Muscle of back (tissue), 11 donors: ENCODE results near the gene GIMAP5. TPM values are rescaled to one million over a fixed set of nuclear protein-coding genes. Genes with fewer than 3 reads are reported as not detected.

Experiments
- DNase-seq, 3 donors: peaks; one replicate each; pipeline versions ENCODE4 v3.0.0 to v3.0.0-alpha.2; 2013
- polyA plus RNA-seq, 10 donors: library from polyadenylated mRNA; unstranded; fragments of 120-200 nt; gene quantifications; one replicate each; pipeline ENCODE4 v1.2.1, GENCODE V29; 2013; ENCODE audit not compliant: insufficient read length in 10 of 10

Gene GIMAP5
- polyA plus RNA-seq, 10 donors = 5.6 to 15.5 (median 7.6) TPM

DNA sequence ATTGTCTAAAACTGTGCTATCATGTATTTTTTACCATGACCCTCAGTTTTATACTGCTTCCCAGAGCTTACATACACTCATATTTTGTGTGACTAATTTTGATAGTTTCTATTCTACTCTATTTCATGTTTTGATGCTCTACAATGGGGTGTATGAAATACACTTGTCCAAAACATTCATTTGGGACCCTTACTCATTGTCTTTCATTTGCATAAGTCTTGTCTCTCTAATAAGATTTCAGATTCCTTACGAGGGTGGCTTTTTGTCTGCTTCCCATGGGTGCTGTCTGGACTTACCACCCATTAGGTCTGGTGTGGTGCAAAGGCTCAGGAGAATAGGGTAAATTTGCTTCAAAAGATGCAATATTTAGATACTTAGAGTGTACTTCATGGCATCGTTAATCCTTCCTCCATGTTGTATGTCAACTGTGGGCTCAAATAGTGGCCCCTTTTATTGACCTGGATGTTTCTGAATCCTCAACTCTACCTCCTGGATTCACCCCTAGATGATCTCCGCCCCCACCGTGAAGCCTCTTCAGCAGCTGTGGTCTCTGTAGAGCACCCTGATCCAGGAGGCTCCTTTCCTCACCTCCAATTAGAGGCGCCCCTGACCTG, 3.6 kb upstream of the GIMAP5 start:
- no peak for DNase-seq

DNA sequence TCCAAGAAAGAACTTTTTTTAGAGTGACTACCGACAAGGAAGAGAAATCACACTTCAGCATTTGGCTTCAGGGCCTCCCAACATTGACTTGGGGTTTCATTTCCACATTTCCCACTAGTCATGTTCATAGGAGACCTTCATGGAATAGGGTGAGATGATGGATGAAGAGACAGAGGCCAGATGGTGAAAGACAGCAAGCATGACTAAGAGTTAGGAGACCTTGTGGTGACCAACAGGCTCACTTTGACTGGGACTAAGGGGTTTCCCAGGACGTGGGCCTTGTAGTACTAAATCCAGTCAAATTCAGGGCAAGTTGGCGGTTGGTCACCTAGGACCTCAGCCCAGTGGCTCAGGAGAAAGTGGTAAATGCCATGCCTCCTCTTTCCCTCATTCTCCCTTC, 3.0 kb upstream of the GIMAP5 start:
- DNase-seq = no peak

DNA sequence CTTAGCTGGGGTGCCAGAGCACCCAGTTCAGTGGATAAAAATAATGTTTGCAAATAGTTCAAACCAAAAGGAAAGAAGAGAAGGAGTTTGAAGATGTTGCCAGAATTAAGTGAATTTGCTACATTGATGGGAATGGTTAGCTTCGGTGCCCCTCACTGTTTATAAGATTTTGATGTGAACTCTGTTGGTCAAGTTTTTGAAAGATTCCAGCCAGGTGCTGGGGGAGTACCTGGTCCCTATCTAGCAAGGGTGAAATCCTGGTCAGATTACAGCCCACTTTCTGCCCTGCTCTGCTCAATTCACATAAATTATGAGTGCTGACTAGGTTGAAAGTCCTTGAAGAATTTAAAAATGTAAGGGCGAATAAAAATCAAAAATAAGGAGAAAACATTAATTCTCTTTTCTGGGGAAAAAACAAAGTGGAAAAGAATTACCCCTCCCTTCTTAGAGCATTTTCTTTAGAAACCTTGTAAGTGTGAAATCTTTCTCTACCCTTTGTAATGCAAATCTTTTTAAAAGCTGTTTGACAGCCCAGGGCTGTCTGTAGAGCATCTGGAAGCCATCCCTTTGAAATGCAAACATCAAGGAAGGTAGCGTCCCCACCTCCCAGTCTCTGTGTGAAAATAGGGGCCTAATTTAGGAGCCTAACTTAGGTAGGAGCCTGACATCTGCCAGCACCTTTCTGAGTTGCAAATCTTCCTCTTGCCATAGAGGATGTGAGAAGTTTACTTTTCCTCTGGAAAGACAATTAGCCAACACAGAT, 1.4 kb upstream of the GIMAP5 start:
- no peak for DNase-seq

DNA sequence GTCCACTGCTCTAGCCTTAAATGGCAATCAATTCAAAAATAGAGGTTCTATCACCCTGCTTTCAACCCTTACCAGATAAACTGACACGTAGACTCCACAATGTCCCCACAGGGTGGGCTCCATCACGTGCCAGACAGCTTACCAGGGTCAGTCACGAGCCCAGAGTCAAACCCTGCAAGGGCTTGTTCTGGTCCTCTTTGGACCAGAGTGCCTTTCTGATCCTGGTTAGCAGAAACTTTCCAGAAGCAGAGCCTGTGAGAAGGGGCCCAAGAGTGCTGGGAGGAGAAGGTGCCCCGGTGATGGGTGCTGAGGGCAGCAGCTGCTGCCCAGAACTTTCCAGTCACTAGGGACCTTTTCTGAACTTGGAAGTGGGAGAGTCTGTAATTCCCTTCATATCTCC, 354 bp upstream of the GIMAP5 start:
- DNase-seq = no peak

DNA sequence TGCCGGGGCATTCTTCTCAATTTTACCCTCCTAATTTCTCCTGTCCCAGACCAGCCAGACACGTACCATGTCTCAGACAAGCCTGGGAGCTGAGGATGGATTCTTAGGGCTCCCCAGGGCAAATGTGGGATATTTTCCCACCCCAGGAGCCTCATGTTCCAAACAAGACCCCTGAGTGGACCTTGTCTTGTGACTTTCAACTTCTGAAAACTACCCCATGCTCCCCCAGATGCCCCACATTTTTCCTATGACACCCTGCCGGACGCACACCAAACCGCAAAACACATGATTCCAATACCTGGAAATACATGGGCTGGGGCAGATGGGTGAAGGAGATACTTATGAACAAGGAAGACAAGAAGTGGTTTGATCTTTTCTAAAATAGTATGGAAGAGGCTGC, 874 bp downstream of the GIMAP5 start:
- no peak for DNase-seq

DNA sequence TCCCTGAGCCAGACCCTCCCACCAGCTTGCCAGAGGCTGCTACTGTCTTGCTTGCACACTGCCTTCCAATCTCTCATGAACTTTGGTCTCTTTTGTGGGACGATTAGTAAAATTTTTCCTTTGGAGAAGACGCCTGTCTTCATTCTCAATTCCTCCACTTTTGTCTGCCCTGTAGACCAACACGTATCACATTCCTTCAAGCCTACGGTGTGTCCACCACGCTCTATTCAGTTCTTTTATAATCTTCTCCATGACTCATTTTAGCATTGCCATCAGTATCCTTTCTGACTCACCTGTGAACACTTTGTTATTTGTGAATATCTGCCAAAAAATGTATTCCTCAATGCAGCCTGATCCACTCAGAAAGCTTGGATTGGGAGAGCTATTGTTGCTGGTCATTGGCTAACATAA, 1.4 kb downstream of the GIMAP5 start:
- no peak for DNase-seq

DNA sequence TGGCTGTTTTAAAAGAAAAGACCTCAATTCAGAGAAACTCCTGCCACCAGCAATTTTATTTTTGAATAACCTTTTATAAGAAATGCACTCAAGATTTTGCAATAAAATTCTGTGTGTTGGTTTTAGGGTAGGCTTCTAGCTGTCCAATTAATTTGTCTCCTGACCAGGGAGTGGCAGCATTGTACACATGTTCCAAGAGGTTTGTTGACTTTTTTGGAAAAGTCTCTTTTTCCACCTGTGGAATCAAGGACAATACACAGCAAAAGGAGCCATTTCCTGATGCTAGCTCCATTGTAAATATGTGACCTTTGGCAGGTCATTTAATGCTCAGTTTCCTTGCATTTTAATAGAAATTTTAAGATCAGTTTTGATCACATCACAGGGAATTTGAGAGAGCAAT, 1.8 kb downstream of the GIMAP5 start:
- no peak for DNase-seq

DNA sequence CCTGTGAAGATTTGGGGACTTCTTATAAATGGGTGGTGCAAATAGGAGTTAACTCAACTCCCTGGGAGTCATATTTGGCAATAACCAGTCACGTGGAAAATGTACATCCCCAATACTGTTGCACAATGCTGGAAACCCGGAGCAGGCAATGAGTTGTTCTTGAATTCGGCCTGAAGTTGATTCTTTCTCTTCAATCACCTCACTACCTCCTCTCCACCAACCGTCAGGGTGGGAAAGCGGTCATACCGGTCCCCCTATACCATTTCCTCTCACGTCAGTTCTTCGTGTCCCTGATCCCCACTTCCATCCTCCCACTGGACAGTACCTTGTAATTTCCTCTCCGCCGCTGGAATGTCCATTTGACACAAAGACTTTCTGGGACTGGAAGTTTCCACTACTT, 2.8 kb downstream of the GIMAP5 start:
- DNase-seq = no peak

DNA sequence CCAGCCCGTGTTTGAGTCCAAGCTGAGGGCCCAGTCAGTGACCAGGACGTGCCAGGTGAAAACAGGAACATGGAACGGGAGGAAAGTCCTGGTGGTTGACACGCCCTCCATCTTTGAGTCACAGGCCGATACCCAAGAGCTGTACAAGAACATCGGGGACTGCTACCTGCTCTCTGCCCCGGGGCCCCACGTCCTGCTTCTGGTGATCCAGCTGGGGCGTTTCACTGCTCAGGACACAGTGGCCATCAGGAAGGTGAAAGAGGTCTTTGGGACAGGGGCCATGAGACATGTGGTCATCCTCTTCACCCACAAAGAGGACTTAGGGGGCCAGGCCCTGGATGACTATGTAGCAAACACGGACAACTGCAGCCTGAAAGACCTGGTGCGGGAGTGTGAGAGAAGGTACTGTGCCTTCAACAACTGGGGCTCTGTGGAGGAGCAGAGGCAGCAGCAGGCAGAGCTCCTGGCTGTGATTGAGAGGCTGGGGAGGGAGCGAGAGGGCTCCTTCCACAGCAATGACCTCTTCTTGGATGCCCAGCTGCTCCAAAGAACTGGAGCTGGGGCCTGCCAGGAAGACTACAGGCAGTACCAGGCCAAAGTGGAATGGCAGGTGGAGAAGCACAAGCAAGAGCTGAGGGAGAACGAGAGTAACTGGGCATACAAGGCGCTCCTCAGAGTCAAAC, 5.2 kb downstream of the GIMAP5 start:
- DNase-seq = no peak

DNA sequence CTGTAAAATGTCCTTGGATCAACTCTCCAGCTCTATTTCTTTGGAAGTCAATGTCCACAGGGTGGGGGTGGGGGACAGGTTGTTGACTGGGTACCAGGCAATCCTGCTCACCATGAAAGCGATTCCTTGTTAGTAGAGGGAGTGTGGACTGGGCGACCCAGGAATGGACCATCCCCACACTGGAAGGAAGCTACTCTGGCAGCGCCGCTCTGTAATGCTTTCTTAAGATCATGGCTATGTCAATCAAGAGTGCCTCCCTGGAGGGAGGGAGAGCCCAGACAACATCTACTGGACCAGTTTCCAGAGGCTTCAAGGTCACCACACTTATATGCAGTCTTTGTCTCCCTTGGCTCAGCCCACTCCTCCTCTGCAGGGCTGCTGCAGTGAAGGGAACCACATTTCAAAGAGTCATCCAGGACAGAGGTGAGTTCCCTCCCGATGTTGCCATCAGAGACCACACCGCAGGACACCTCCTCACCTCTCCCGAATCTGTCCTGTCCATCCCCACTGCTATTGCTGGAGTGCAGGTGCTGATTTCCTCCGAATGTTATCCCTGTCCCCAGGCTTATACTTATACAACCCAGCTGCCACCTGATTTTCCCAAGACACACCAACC, 6.9 kb downstream of the GIMAP5 start:
- no peak for DNase-seq

DNA sequence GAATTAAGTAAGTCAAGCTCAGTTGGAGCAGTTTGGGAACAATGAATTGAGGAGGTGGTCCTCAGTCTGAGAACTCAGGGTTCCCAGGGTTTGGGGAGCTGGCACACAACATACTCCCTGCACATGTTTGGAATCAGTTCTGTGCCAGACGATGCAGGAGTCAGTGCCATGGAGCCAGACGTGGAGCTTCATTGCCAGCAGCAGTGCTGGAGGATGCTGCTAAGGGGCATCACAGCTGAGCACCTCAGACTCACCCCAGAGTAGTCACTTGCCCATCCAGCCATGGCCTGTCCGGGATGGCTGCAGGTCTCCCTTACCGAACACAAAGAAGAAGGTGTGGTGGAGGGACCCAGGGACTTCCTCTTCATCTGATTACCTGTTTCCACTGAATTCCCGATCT, 7.9 kb downstream of the GIMAP5 start:
- DNase-seq = no peak

DNA sequence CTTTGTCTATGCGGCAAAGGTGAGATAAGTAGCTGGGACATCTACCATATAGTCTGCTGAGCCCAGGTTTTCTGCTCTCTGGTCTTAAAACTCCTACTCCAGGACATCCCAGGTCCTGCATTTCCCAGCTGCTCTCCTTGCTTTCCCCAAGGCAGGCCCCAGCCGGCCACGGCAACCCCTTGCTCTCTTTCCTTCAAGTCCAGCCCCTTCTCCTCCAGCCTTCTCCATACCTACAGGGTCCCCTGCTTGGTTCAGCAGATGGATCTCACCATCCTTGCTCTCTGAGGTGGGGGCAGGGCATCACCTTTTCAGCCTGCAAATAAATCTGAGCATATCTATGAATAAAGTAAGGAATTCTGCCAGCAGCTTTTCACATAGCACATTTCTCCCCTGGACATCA, 8.7 kb downstream of the GIMAP5 start:
- no peak for DNase-seq

DNA sequence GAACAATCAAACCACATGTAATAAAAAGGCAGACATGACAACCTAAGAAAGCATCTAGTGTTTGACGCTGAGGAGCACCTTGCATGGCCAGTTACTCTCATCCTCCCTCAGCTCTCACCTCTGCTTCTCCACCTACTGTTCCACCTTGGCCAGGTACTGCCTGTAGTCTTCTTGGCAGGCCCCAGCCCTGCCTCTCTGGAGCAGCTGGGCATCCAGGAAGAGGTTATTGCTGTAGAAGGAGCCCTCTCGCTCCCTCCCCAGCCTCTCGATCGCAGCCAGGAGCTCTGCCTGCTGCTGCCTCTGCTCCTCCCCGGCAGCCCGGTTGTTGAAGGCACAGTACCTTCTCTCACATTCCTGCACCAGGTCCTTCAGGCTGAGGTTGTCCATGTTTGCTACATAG, 9.7 kb downstream of the GIMAP5 start:
- DNase-seq = no peak

DNA sequence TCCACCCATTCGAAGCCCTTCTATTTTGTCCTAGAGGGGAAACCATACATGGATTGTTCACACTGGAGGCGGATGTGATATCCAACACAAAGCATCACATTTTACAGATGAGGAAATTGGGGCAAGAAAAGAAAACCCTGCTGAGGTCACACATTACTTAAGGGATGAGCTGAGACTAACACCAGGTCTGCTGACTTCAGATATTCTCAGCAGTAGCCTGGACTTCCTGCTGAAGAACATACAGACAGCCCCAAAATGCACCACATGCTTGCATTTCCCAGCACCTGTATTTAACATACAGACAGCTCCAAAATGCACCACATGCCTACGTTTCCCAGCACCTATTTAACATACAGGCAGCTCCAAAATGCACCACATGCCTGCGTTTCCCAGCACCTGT, 11.2 kb downstream of the GIMAP5 start:
- DNase-seq = no peak

DNA sequence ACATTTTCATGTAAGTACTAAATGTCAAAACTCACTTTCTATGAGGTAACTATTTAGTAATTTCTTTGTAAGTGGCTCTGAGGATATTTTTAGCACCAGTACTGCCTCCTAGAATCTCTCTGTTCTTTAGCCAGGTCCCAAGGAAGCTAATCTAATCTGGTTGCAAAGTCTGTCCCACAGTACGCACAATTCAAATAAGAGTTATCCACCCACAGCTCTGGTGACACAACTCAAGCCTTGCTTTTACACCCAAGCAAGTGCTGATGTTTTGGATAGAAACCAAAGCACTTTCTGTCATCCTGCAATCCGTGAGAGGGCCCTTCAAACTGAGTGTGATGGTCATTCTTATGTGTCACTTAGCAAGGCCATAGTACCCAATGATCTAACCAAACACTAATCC, 14.5 kb downstream of the GIMAP5 start:
- no peak for DNase-seq

DNA sequence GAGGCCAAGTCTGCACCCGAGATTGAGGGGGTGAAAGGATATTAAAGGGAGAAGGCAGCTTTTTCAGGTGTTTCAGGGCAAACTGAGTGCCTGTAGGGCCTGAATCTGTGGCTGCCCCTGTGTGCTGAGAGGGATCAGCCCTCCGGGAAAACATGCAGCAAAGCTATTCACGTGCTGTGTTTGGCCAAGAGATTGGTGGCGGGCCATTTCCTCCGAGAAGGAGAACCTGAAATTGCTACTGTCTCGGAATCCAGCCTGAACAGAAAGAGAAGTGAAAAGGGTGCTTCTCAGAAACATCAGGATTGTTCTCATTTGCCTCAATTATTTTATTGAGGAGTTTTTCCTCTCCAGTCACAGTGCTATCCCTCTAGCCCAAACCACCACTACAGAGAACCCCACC, 16.0 kb downstream of the GIMAP5 start:
- no peak for DNase-seq

DNA sequence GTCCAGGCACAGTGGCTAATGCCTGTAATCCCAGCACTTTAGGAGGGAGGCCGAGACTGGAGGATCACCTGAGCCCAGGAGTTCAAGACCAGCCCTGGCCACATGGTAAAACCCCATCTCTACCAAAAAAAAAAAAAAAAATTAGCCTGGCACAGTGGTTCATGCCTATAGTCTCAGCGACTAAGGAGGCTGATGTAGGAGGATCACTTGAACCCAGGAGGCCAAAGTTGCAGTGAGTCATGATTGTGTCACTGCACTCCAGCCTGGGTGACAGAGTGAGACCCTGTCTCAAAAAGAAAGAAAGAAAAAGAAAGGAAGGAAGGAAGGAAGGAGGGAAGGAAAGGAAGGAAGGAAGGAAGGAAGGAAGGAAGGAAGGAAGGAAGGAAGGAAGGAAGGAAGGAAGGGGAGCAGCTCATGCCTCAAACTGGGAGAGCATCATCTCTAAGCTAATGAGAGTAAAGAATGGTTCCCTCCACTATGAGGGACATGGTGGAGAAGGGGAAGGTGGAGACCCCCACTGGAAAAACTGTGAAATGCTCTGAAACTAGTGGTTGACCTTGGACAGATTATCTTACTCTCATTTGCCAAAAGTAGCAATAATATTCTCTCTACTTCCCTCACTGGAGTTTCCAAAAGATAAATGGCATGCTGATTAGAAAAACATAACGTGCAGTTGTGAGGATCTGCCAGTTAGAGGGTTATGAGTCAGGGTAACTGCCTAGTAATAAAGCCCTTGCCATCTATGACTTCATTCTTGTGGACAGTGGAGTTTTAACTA, 16.8 kb downstream of the GIMAP5 start:
- no peak for DNase-seq

DNA sequence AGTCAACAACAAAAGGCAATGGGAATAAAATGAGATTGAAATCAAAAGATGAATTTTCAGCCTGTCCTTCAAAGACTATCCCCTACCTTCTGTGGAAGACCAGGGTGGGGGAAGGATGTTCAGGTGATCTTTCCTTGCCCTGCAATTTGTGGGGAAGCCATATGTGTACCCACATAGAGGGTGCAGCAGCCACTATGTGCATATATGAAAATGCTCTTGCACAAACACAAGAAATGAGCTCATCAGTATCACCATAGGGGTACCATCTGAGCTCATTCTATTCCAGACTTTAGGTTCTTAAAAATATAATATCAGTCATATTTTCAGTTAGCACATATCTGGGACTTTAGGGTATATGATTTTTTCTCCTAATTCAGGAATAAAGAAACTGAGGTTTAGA, 17.7 kb downstream of the GIMAP5 start:
- no peak for DNase-seq

DNA sequence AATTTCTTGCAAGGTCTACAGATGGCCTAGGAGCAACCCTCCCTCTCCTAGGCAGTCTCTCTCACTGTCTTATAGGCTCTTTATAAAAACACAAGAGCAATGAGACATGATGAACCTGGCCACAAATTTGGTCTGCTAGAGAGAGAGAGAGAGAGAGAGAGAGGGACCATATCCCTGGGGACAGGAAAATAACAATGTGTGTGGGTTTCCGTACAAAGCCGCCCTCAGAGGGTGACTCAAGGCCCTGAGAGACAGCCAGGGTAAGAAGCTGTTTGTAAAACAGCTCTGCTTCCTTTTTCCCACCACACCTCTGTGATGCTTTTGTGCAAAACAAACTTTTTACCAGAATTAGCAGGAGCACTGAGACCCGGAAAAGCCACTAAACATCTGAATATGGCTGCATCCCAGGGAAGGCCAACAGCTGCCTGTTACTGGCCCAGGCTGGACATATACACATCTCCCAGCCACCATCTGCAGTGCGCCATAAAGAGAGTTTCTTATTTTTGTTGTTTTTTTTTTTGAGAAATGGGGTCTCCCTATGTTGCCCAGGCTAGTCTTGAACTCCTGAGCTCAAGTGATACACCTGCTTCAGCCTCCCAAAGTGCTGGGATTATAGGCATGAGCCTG, 18.4 kb downstream of the GIMAP5 start:
- DNase-seq = no peak

DNA sequence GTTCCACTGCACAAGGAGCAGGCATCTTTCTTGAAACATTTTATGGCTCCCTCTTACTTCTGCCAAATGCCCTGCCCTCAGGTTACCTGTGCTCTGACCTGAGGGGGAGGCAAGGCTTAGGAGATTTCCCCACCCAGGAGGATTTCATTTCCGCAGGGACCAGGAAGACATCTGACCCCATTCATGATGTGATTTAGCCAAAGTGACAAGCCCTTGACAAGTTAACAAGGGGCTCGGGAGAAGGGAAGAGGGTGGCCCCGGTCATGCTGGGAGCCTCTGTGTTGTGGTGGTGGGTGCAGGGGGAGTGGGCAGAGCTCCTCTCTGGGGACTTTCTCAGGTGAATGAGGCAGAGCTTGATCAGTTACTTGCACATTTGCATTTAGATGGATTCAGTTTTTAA, 18.9 kb downstream of the GIMAP5 start:
- no peak for DNase-seq

DNA sequence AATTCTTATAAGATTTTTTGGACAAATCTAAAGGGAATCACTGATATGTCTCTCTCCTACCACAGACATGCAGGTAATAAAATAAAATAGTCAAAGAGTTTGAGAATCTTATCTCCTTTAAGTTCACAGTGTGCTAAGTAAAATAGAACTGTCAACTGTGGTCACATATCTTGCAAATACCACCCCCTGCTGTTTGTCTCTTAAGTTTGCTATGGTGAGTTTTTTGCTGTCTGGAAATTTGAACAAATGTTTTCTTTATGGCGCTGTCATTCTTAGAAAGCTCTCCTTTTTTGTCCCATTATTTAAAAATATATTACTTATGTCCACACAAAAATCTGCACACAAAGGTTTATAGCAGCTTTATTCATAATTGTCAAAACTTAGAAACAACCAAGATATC, 19.6 kb downstream of the GIMAP5 start:
- no peak for DNase-seq

DNA sequence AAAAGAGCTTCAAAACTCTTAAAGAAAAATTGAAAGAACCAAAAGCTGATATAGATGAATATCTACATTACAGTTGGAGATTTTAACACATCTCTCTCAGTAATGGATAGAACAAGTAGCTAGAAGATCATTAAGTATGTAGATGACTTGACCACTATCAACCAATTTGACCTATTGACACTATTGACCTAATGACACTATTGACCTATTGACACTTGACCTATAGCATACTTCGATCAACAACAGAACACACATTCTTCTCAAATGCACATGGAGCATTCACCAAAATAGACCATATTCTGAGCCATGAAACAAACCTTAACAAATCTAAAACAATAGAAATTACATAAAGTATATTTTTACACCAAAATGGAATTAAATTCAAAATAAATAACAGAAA, 22.3 kb downstream of the GIMAP5 start:
- no peak for DNase-seq
